ENCODE results near the gene HDAC4.
A peak's percentile ranks its signal among the peaks of the same experiment; 100 is the strongest.

Gene HDAC4

DNA sequence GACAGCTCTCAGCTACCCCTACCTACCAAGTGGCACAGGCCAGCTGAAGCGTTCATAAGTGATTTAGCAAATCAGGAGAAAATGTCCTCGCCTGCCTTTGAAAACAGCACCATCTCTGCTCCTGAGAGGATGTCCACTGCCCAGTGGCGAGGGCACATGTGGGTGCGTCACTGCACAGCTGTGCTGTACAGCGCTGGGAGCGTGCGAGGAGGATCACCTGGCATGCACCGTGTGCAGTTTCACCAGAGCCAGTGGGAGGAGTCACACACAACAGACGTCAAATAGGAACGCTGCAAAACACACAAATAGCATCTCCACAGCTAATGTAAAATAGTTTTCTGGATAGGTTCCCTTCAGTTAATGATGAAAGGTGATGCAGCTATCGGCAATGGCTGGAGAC lies 154.1 kb downstream of the HDAC4 start:
- DNase-seq, result peak; percentile 59

GRCh38 chr2:239245872-239246721 lies 154.7 kb downstream of the HDAC4 start:
- peak; percentile 64 for DNase-seq

GRCh38 chr2:239245107-239245506 lies 155.7 kb downstream of the HDAC4 start:
- DNase-seq, result no peak

DNA sequence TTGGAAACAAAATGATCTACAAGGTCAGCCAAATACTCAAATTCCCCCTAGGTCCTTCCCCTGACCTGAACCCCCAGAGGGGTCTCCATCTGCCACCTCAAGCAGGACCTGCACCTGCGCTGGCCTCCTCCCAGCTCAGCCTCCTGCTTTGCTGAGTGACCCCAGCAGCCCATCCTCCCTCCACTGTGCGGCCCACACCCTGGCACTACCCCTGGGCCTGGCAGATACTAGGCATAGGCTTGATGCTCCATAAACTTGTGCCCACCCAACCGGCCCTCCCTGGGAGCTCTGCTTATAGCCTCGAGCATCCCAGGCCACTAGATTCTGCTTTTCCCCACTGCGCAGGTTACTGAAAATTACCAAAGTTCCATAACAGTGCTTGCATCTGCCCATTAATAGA lies 156.2 kb downstream of the HDAC4 start:
- no peak for DNase-seq

DNA sequence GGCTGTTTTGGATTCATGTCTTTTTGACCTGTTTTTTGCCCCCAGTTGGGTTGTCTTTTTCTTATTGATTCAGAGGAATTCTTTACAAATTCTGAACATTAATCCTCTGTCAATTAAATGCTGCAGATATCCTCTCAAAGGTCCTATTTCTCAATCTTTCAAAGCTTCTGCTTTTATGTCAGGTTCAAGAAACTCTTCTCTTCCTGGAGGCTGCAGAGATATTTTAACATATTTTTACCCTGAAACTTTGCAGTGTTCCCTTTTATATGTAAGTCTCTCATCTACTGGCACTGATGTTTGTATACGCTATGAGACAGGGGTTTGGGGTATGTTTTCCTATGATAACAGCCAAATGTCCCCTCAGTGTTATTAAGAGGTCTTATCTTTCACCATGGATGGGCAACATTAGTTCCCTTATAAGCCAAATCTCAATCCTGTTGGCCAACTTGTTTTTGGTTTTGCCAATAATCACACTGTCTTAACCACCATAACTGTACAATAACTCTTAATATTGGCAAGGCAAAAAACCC lies 159.3 kb downstream of the HDAC4 start:
- no peak for DNase-seq

- no peak for DNase-seq
These were observed 160.4 kb downstream of the HDAC4 start for GRCh38 chr2:239240414-239240881.

GRCh38 chr2:239239607-239240413 lies 161.0 kb downstream of the HDAC4 start:
- no peak for DNase-seq

DNA sequence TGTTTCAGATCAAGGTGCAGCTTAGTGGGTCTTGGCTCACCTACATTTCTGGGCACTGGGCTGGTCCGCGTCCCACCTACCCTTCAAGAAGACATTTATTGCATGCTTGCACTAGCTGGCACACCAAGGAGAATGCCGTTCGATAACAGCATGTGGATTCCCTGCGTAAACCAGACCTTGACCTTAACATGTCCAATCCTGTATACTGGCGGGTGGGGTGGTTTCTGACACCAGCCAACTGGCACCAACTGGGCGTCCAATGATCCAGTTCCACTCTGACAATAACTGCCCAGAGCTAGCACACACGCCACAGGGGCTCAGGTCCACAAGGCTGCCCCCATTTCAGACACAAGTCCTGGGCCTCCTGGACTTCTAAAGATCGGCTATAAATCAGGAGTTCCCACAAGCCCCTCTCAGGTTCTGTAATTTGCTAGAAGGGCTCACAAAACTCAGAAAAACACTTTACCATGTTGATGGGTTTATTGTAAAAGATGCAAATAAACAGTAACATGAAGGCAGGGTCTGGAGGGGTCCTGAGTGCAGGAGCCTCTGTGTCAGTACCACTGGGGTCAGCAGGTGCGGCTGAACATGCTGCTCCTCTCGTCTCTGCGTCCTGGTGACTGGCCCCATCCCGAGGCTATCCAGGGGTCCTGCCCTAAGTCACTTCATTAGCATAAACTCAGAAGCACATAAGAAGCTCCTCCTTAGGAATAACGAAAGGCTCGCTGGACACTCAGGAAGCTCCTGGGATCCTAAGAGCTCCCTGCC lies 161.8 kb downstream of the HDAC4 start:
- no peak for DNase-seq

- DNase-seq, result no peak
These were observed 162.4 kb downstream of the HDAC4 start for GRCh38 chr2:239238381-239238780.

DNA sequence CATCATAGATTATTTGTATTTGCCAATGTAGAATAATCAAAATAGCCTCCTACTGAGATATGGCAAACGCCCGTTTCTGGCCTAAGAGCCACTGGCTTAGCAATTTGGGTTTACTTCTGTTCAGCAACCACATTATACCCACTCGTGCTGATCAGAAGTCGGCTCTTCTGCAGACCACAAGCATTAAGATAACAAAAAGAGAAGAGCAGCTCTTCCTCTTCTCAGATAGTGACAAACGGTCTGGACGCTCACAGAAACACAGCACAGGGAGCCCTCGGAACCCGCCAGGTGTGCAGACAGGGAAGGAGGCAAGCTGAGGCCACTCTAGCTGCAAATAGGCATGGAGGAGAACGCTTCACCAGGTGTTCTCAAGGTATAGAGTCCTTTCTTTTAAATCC lies 164.0 kb downstream of the HDAC4 start:
- no peak for DNase-seq

- DNase-seq, result no peak
These were observed 164.6 kb downstream of the HDAC4 start for GRCh38 chr2:239236043-239236807.

GRCh38 chr2:239235311-239235710 lies 165.5 kb downstream of the HDAC4 start:
- no peak for DNase-seq

DNA sequence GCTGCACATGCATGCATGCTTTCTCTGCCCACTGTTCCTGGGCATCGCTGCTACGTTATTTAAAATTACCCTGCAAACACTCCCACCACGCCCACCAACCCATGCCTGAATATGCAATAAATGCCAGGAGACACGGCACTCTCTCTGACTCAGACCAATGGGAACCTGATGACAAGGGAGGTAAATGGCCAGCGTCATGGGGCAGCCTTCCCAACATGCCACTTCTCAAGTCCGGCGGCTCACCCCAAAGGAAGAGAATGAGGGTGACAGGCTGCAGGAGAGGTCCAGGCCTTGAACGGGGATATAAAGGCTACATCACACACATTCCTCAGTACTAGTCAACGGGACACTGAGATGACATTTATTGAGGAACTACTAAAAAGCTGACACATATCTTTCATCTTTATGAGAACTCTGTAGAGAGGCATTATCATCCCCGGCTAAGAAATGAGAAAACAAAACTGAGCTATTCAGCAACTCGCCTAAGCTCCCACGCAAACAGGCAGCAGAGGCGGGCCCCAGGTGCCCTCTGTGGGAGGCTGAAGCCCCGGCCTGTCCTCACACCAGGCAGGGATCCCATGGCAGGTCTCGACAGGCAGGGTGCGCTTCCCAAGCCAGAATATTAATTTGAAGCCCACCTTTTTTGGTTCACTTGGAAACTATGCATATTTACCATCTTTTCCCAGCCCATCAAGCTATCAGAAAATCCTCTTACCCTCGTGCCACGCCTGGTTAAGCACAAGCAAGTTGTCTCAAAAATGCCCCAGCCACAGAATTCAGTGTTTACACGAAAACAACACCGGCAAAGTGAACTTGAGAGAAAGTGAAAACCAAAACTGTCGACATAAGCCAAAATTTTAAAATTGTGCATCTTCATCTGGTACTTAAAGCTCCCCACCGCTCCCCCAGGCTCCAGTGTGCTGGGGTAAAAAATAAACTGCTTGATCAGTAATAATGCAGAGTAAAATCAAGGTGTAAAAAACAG lies 166.3 kb downstream of the HDAC4 start:
- DNase-seq, result no peak

GRCh38 chr2:239233576-239233975 lies 167.2 kb downstream of the HDAC4 start:
- no peak for DNase-seq

DNA sequence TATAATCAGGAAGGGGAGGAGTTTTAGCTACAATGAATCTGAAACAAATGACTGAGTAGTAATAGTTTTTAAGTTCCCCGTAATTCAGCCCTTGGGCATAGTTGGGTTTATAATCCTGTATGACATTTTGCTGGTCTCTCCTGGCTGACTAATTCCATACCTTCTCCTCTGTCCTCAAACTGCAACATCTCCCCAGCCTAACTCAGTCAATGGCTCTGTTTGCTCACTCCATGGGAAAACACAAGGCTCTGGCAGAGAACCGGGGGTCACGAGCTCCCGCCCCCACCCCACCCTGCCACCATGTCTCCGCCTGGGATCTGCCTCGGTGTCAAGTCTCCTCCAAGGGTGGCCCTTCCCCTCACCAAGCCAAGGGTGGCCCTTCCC lies 168.6 kb downstream of the HDAC4 start:
- no peak for DNase-seq

- peak; percentile 22 for DNase-seq
These were observed 169.3 kb downstream of the HDAC4 start for GRCh38 chr2:239231231-239232194.

DNA sequence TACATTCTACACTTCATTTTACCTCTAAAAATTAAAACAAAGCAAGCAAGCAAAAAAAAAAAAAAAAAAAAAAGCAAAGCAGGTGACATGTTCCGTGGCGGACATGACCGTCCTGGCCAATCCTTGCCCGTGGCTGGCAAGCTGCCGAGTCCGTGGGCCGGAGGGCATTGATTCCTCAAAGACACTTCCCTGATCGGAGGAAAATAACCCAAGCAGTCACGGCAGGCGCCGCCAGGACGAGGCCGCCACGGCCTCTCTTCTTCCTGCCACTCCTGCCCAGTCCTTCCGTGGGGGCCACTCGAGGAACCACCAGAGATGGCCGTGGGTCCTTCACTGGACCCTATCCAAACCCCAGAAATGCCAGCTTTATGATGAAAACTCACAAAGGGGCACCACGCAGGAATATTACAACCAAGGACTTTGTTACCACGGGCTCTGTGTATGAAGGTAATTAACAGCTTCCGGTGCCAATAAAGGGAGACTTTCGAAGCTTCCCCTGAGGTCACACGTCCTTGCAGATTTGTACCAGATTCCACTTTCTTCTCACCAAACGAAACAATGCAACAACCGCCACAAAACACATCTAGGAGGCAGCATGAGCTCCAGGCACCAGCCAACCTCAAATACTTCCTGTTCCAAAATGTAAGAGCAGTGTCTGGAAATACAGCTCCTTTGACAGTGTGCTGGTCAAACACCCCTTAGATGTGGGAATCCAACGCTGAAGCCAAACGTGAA lies 170.3 kb downstream of the HDAC4 start:
- DNase-seq, result no peak

DNA sequence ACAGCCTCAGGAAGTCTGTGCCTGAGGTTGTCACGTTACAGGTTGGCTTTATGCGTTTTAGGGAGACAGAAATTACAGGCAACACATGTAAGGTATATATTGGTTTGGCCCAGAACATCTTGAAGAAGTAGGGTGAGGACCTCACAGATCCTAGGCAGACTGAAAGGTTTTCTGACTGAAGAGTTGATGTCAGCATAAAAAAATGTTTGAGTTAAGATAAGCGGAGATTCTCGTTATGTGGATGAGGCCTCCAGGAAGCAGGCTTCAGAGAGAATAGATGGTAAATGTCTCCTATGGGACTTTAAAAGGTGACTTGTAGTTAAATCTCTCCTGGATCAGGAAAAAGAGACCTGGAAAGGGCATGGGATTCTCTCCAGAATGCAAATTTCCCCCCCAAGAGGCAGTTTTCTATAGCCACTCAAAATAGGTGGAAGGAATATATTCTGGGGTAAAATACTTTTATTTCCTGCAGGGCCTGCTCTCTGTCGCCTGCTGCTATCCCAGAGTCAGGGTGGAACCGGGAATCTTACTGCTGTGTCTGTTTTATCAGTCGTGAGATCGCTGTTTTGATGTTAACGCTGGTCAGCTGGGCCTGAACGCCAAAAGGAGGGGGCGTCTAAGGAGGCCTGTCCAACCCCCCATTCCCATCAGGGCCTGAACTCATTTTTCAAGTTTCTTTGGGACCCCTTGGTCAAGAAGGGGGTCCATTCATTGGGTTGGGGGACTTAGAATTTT lies 171.1 kb downstream of the HDAC4 start:
- no peak for DNase-seq
